HEK293T (cell line): ENCODE data around the gene ATP9B.

Experiments used
- CTCF ChIA-PET: fragments of 350-600 bp; formaldehyde crosslinking; extraction: SDS; loops from one replicate; lab custom pipeline; 2021; ENCODE audit warnings: antibody characterized with exemption, inconsistent platforms; lab: Yijun Ruan, JAX
- POLR2A ChIA-PET: fragments of 350-600 bp; formaldehyde crosslinking; extraction: SDS; loops from one replicate; lab custom pipeline; 2020; ENCODE audit warnings: antibody characterized with exemption, inconsistent platforms; lab: Yijun Ruan, JAX
- DNase-seq: peaks from one replicate; pipeline ENCODE4 v3.0.0; 2012; ENCODE audit warnings: mixed read lengths; ENCODE audit errors: extremely low spot score
- ARNT ChIP-seq: fragments of 450-650 bp; IDR thresholded peaks from 2 replicates; pipeline ENCODE4 v1.6.1; 2017; ENCODE audit warnings: mild to moderate bottlenecking
- BHLHE40 ChIP-seq: fragments of 450-650 bp; IDR thresholded peaks from 2 replicates; pipeline ENCODE4 v1.6.1; 2016; ENCODE audit warnings: mild to moderate bottlenecking, moderate library complexity, borderline replicate concordance
- CTBP1 ChIP-seq: fragments of 450-650 bp; IDR thresholded peaks from 2 replicates; pipeline ENCODE4 v1.6.1; 2016; ENCODE audit warnings: borderline replicate concordance
- ELF4 ChIP-seq: fragments of 450-650 bp; IDR thresholded peaks from 2 replicates; pipeline ENCODE4 v1.6.1; 2017; ENCODE audit warnings: antibody characterized with exemption
- FOXA1 ChIP-seq: fragments of 450-650 bp; IDR thresholded peaks from 2 replicates; pipeline ENCODE4 v1.6.1; 2016; ENCODE audit warnings: mild to moderate bottlenecking
- FOXK2 ChIP-seq: fragments of 450-650 bp; IDR thresholded peaks from 2 replicates; pipeline ENCODE4 v1.6.1; 2016; ENCODE audit warnings: mild to moderate bottlenecking
- FOXM1 ChIP-seq: fragments of 450-650 bp; IDR thresholded peaks from 2 replicates; pipeline ENCODE4 v1.6.1; 2017; ENCODE audit warnings: mild to moderate bottlenecking, borderline replicate concordance
- HDGF ChIP-seq: fragments of 450-650 bp; IDR thresholded peaks from 2 replicates; pipeline ENCODE4 v1.6.1; 2017; ENCODE audit warnings: antibody characterized with exemption, borderline replicate concordance
- L3MBTL2 ChIP-seq: fragments of 450-650 bp; conservative IDR thresholded peaks from 2 replicates; pipeline ENCODE4 v1.6.1; 2016; ENCODE audit warnings: mild to moderate bottlenecking
- LEF1 ChIP-seq: fragments of 450-650 bp; IDR thresholded peaks from 2 replicates; pipeline ENCODE4 v1.6.1; 2017; ENCODE audit warnings: mild to moderate bottlenecking, borderline replicate concordance
- NFRKB ChIP-seq: fragments of 450-650 bp; IDR thresholded peaks from 2 replicates; pipeline ENCODE4 v1.6.1; 2016; ENCODE audit warnings: mild to moderate bottlenecking, moderate library complexity
- PKNOX1 ChIP-seq: fragments of 450-650 bp; IDR thresholded peaks from 2 replicates; pipeline ENCODE4 v1.6.1; 2016
- SP1 ChIP-seq: fragments of 450-650 bp; IDR thresholded peaks from 2 replicates; pipeline ENCODE4 v1.6.1; 2017
- SUZ12 ChIP-seq: fragments of 450-650 bp; IDR thresholded peaks from 2 replicates; pipeline ENCODE4 v1.6.1; 2016; ENCODE audit warnings: mild to moderate bottlenecking
- TARDBP ChIP-seq: fragments of 450-650 bp; IDR thresholded peaks from 2 replicates; pipeline ENCODE4 v1.6.1; 2016
- ZNF384 ChIP-seq: fragments of 450-650 bp; IDR thresholded peaks from 2 replicates; pipeline ENCODE4 v1.6.1; 2016

ATP9B gene

GRCh38 chr18:79305911-79306310 lies 236.7 kb downstream of the ATP9B start:
- TF ChIP-seq LEF1: no peak
- no peak for TF ChIP-seq ELF4
- no peak for TF ChIP-seq FOXK2
- no peak for TF ChIP-seq BHLHE40
- TF ChIP-seq SUZ12: no peak
- TF ChIP-seq SP1: no peak
- TF ChIP-seq NFRKB: no peak
- TF ChIP-seq FOXM1: no peak
- TF ChIP-seq FOXA1: no peak
- TF ChIP-seq ZNF384: no peak
- TF ChIP-seq HDGF: no peak
- no peak for TF ChIP-seq CTBP1
- POLR2A ChIA-PET: no interaction called here
- no peak for DNase-seq

GRCh38 chr18:79309614-79310358 lies 240.6 kb downstream of the ATP9B start:
- ChIA-PET CTCF (no interaction called here), POLR2A (no interaction called here)
- TF ChIP-seq CTBP1: no peak
- no peak for TF ChIP-seq SP1
- no peak for TF ChIP-seq PKNOX1
- TF ChIP-seq ELF4: no peak
- TF ChIP-seq FOXA1: no peak
- DNase-seq: no peak

More at GRCh38 chr18:79305911-79306310, 236.7 kb downstream of the ATP9B start:
- CTCF ChIA-PET: no interaction called here

GRCh38 chr18:79314838-79315388 lies 245.7 kb downstream of the ATP9B start:
- DNase-seq: no peak
- CTCF ChIA-PET: no interaction called here
- POLR2A ChIA-PET: no interaction called here
- no peak for TF ChIP-seq TARDBP
- TF ChIP-seq ARNT: no peak
- no peak for TF ChIP-seq LEF1
- TF ChIP-seq BHLHE40: no peak

GRCh38 chr18:79315596-79315995 lies 246.4 kb downstream of the ATP9B start:
- no peak for DNase-seq
- TF ChIP-seq ARNT (no peak), ELF4 (no peak), PKNOX1 (no peak), SP1 (no peak), CTBP1 (no peak), SUZ12 (no peak), ZNF384 (no peak), L3MBTL2 (no peak), TARDBP (no peak), FOXM1 (no peak), FOXA1 (no peak), HDGF (no peak), LEF1 (no peak), NFRKB (no peak), BHLHE40 (no peak), FOXK2 (no peak)
- POLR2A ChIA-PET: no interaction called here
- CTCF ChIA-PET: no interaction called here

- POLR2A ChIA-PET: no interaction called here
- CTCF ChIA-PET: no interaction called here
- TF ChIP-seq L3MBTL2: no peak
- no peak for TF ChIP-seq ARNT
- DNase-seq: no peak
Observed at GRCh38 chr18:79317703-79318102, 248.5 kb downstream of the ATP9B start.

GRCh38 chr18:79318142-79318673 lies 249.0 kb downstream of the ATP9B start:
- ChIA-PET POLR2A (no interaction called here), CTCF (no interaction called here)
- TF ChIP-seq PKNOX1 (no peak), ARNT (no peak), NFRKB (no peak), ZNF384 (no peak), LEF1 (no peak), SP1 (no peak), L3MBTL2 (no peak), CTBP1 (no peak), SUZ12 (no peak), ELF4 (no peak), HDGF (no peak), FOXA1 (no peak), FOXK2 (no peak), BHLHE40 (no peak)
- no peak for DNase-seq
